HEK293 (cell line): ENCODE measurements around the gene OR2T29.
"Not testable (repeated sequence)": the region's sequence is repeated elsewhere in the genome, so short reads cannot be mapped to it uniquely, and the experiment has no call there.

ENCODE experiments used
- TF ChIP-seq, protein P1 (sequence below): fragments of 450-650 bp; formaldehyde crosslinking; IDR thresholded peaks from 2 replicates; pipeline ENCODE4 v1.5.1; 2016; ENCODE audit warnings: missing biosample characterization, missing genetic modification characterization
- TF ChIP-seq, protein P2 (sequence below): fragments of 450-650 bp; formaldehyde crosslinking; IDR thresholded peaks from 2 replicates; pipeline ENCODE4 v1.5.1; 2016; ENCODE audit warnings: missing biosample characterization, missing genetic modification characterization
- TF ChIP-seq, protein P3 (sequence below): fragments of 450-650 bp; formaldehyde crosslinking; IDR thresholded peaks from 2 replicates; pipeline ENCODE4 v1.5.1; 2016; ENCODE audit warnings: missing biosample characterization, missing genetic modification characterization

DNA sequence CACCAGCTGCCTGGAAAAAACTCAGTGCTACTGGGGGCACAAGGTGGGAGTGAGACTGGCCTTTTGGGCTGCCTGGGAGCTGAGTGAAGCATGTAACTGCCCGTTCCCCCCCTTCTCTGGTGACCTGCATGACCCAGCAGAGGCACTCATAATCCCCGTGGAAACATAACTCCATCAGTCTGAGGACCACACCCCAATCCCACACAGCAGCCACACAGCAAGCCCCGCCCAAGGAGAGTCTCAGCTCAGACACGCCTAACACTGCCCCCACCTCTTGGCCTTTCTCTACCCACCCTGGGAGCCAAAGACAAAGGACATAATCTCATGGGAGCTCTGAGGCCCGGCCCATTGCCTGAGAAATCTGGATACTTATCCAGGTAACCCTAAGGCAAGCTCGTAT lies 11.5 kb downstream of the OR2T29 start:
- TF ChIP-seq, protein P1, sequence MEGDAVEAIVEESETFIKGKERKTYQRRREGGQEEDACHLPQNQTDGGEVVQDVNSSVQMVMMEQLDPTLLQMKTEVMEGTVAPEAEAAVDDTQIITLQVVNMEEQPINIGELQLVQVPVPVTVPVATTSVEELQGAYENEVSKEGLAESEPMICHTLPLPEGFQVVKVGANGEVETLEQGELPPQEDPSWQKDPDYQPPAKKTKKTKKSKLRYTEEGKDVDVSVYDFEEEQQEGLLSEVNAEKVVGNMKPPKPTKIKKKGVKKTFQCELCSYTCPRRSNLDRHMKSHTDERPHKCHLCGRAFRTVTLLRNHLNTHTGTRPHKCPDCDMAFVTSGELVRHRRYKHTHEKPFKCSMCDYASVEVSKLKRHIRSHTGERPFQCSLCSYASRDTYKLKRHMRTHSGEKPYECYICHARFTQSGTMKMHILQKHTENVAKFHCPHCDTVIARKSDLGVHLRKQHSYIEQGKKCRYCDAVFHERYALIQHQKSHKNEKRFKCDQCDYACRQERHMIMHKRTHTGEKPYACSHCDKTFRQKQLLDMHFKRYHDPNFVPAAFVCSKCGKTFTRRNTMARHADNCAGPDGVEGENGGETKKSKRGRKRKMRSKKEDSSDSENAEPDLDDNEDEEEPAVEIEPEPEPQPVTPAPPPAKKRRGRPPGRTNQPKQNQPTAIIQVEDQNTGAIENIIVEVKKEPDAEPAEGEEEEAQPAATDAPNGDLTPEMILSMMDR (tag by site-specific recombination), result not testable (repeated sequence)
- TF ChIP-seq, protein P2, sequence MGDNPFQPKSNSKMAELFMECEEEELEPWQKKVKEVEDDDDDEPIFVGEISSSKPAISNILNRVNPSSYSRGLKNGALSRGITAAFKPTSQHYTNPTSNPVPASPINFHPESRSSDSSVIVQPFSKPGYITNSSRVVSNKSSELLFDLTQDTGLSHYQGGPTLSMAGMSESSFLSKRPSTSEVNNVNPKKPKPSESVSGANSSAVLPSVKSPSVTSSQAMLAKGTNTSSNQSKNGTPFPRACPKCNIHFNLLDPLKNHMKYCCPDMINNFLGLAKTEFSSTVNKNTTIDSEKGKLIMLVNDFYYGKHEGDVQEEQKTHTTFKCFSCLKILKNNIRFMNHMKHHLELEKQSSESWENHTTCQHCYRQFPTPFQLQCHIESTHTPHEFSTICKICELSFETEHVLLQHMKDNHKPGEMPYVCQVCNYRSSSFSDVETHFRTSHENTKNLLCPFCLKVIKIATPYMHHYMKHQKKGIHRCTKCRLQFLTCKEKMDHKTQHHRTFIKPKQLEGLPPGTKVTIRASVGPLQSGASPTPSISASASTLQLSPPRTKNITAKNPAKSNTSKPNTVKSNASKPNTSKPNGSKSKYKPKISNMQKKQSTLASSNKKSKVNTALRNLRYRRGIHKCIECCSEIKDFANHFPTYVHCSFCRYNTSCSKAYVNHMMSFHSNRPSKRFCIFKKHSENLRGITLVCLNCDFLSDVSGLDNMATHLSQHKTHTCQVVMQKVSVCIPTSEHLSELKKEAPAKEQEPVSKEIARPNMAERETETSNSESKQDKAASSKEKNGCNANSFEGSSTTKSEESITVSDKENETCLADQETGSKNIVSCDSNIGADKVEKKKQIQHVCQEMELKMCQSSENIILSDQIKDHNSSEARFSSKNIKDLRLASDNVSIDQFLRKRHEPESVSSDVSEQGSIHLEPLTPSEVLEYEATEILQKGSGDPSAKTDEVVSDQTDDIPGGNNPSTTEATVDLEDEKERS (tag by site-specific recombination), result not testable (repeated sequence)
- TF ChIP-seq, protein P3, sequence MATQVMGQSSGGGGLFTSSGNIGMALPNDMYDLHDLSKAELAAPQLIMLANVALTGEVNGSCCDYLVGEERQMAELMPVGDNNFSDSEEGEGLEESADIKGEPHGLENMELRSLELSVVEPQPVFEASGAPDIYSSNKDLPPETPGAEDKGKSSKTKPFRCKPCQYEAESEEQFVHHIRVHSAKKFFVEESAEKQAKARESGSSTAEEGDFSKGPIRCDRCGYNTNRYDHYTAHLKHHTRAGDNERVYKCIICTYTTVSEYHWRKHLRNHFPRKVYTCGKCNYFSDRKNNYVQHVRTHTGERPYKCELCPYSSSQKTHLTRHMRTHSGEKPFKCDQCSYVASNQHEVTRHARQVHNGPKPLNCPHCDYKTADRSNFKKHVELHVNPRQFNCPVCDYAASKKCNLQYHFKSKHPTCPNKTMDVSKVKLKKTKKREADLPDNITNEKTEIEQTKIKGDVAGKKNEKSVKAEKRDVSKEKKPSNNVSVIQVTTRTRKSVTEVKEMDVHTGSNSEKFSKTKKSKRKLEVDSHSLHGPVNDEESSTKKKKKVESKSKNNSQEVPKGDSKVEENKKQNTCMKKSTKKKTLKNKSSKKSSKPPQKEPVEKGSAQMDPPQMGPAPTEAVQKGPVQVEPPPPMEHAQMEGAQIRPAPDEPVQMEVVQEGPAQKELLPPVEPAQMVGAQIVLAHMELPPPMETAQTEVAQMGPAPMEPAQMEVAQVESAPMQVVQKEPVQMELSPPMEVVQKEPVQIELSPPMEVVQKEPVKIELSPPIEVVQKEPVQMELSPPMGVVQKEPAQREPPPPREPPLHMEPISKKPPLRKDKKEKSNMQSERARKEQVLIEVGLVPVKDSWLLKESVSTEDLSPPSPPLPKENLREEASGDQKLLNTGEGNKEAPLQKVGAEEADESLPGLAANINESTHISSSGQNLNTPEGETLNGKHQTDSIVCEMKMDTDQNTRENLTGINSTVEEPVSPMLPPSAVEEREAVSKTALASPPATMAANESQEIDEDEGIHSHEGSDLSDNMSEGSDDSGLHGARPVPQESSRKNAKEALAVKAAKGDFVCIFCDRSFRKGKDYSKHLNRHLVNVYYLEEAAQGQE (tag by site-specific recombination), result not testable (repeated sequence)
